Parathyroid adenoma (tissue), 2 donors: Measurements from ENCODE around the gene ANKRD65.
"Not testable (repeated sequence)": the region's sequence is repeated elsewhere in the genome, so short reads cannot be mapped to it uniquely, and the experiment has no call there.

Experiments
- H2AFZ ChIP-seq: fragments of 300-600 bp; sonication (generic); one replicate; pipeline ENCODE4 v1.7.0; 2017; ENCODE audit warnings: antibody characterized with exemption, mild to moderate bottlenecking
- H3K27ac ChIP-seq: fragments of 300-600 bp; sonication (generic); one replicate; pipeline ENCODE4 v1.7.0; 2017
- H3K27me3 ChIP-seq: fragments of 300-600 bp; sonication (generic); one replicate; pipeline ENCODE4 v1.7.0; 2017; ENCODE audit warnings: low read length; ENCODE audit not compliant: control insufficient read depth, insufficient read depth
- H3K36me3 ChIP-seq: fragments of 300-600 bp; sonication (generic); one replicate; pipeline ENCODE4 v1.7.0; 2017; ENCODE audit warnings: low read length; ENCODE audit not compliant: control insufficient read depth, insufficient read depth
- H3K4me1 ChIP-seq: fragments of 300-600 bp; sonication (generic); one replicate; pipeline ENCODE4 v1.7.0; 2017; ENCODE audit warnings: control low read depth
- H3K4me2 ChIP-seq: fragments of 300-600 bp; sonication (generic); one replicate; pipeline ENCODE4 v1.7.0; 2017; ENCODE audit warnings: low read length
- H3K4me3 ChIP-seq: fragments of 300-600 bp; sonication (generic); one replicate; pipeline ENCODE4 v1.7.0; 2017; ENCODE audit warnings: low read depth, low read length
- H3K79me2 ChIP-seq: fragments of 300-600 bp; sonication (generic); one replicate; pipeline ENCODE4 v1.7.0; 2017; ENCODE audit warnings: control low read depth
- H3K9ac ChIP-seq: fragments of 300-600 bp; sonication (generic); one replicate; pipeline ENCODE4 v1.7.0; 2017; ENCODE audit warnings: mild to moderate bottlenecking
- H3K9me3 ChIP-seq: fragments of 300-600 bp; sonication (generic); one replicate; pipeline ENCODE4 v1.7.0; 2017; ENCODE audit warnings: low read length; ENCODE audit not compliant: control insufficient read depth
- CTCF ChIP-seq: fragments of 300-600 bp; sonication (generic); IDR thresholded peaks from one replicate; pipeline ENCODE4 v1.7.0; 2017; ENCODE audit warnings: antibody characterized with exemption, mild to moderate bottlenecking
- donor health status: primary hyperparathyroidism.

ANKRD65 gene

GRCh38 chr1:1421147-1421906, at the start of gene ANKRD65:
TSS of gene ANKRD65 (minus strand) at chr1:1421276. CDS start at chr1:1421005, 271 bp downstream.
- no peak for TF ChIP-seq CTCF
- Histone ChIP-seq H3K4me3 (no peak within 1 kb of the TSS), H3K9me3 (no peaks in the 10 kb centered on the region), H3K27ac (no peak within 1 kb of the TSS), H3K4me1 (no peaks in the 10 kb centered on the region), H3K79me2 (no peaks in the 10 kb centered on the region), H3K27me3 (no peaks in the 10 kb centered on the region), H2AFZ (no peak within 1 kb of the TSS), H3K4me2 (no peak within 1 kb of the TSS), H3K36me3 (no peaks in the 10 kb centered on the region), H3K9ac (no peak within 1 kb of the TSS)

- not testable (repeated sequence) for H3K36me3 ChIP-seq, H3K4me1 ChIP-seq, H3K79me2 ChIP-seq, H3K27me3 ChIP-seq, H3K27ac ChIP-seq, H3K4me2 ChIP-seq, H3K4me3 ChIP-seq, H3K9ac ChIP-seq, H2AFZ ChIP-seq, H3K9me3 ChIP-seq
These were observed 47.3 kb upstream of the ANKRD65 start for GRCh38 chr1:1468196-1468985.

- Histone ChIP-seq H3K4me1 (no peaks in the 10 kb centered on the region), H3K27ac (no peak overlapping the region), H3K36me3 (no peaks in the 10 kb centered on the region), H2AFZ (no peak overlapping the region), H3K9ac (no peak overlapping the region), H3K9me3 (no peaks in the 10 kb centered on the region), H3K27me3 (no peaks in the 10 kb centered on the region), H3K4me2 (no peak overlapping the region), H3K79me2 (no peaks in the 10 kb centered on the region), H3K4me3 (no peak overlapping the region)
- no peak for TF ChIP-seq CTCF
These were observed 42.2 kb upstream of the ANKRD65 start for GRCh38 chr1:1463312-1463711.

GRCh38 chr1:1462318-1462966, 41.4 kb upstream of the ANKRD65 start:
- Histone ChIP-seq H2AFZ (no peak overlapping the region), H3K4me3 (no peak overlapping the region), H3K79me2 (no peaks in the 10 kb centered on the region), H3K4me2 (no peak overlapping the region), H3K9me3 (no peaks in the 10 kb centered on the region), H3K9ac (no peak overlapping the region), H3K27ac (no peak overlapping the region), H3K36me3 (no peaks in the 10 kb centered on the region), H3K27me3 (no peaks in the 10 kb centered on the region), H3K4me1 (no peaks in the 10 kb centered on the region)
- no peak for TF ChIP-seq CTCF

GRCh38 chr1:1461721-1462317, 40.7 kb upstream of the ANKRD65 start:
- H3K27ac ChIP-seq: no peak overlapping the region
- no peak for TF ChIP-seq CTCF
- no peak overlapping the region for H3K9ac ChIP-seq
- no peaks in the 10 kb centered on the region for H3K36me3 ChIP-seq
- H3K4me3 ChIP-seq: no peak overlapping the region
- no peak overlapping the region for H3K4me2 ChIP-seq
- no peaks in the 10 kb centered on the region for H3K9me3 ChIP-seq
- no peak overlapping the region for H2AFZ ChIP-seq
- H3K79me2 ChIP-seq: no peaks in the 10 kb centered on the region
- H3K27me3 ChIP-seq: no peaks in the 10 kb centered on the region
- no peaks in the 10 kb centered on the region for H3K4me1 ChIP-seq
